ENCODE data around the gene IKZF3.

The IKZF3 gene

DNA sequence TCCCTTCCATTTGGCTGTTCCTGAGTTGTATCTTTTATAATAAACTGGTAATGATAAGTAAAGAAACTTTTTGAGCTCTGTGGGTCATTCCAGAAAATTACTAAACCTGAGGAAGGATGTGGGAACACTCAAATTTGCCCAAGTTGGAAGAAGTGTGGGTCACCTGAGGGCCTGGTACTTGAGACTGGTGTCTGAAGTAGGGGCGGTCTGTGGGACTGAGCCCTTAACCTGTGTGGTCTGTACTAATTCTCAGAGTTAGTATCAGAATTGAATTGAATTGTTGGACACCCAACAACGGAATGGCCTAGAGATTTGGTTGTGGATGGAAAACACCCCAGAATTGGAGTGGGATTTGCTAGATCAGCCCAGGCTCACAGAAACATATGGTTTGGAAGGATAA lies 43.1 kb downstream of the IKZF3 start:
- peaks cover 53% of the 10 kb centered on the region for H3K4me1 ChIP-seq (ENCODE audit: low read length)
- H3K36me3 ChIP-seq (replicated peaks; ENCODE audit: low read depth, low read length), result peaks cover 81% of the 10 kb centered on the region
- no peak overlapping the region for H3K9ac ChIP-seq (ENCODE audit: low read length)
- no peak overlapping the region for H3K4me2 ChIP-seq (ENCODE audit: low read length)
- H3K27ac ChIP-seq (ENCODE audit: low read length), result peak overlapping the region; percentile 75
- no peaks in the 10 kb centered on the region for H4K20me1 ChIP-seq (ENCODE audit: insufficient read depth, low read length)
- H3K79me2 ChIP-seq (ENCODE audit: low read length), result peaks cover 52% of the 10 kb centered on the region
- no peaks in the 10 kb centered on the region for H3K27me3 ChIP-seq (ENCODE audit: low read depth, low read length)
- H3K4me3 ChIP-seq (ENCODE audit: low read length), result no peak overlapping the region
- no peak for TF ChIP-seq EZH2phosphoT487 (IDR thresholded peaks at IDR 0.05; ENCODE audit: low read depth)
- TF ChIP-seq, protein P1, sequence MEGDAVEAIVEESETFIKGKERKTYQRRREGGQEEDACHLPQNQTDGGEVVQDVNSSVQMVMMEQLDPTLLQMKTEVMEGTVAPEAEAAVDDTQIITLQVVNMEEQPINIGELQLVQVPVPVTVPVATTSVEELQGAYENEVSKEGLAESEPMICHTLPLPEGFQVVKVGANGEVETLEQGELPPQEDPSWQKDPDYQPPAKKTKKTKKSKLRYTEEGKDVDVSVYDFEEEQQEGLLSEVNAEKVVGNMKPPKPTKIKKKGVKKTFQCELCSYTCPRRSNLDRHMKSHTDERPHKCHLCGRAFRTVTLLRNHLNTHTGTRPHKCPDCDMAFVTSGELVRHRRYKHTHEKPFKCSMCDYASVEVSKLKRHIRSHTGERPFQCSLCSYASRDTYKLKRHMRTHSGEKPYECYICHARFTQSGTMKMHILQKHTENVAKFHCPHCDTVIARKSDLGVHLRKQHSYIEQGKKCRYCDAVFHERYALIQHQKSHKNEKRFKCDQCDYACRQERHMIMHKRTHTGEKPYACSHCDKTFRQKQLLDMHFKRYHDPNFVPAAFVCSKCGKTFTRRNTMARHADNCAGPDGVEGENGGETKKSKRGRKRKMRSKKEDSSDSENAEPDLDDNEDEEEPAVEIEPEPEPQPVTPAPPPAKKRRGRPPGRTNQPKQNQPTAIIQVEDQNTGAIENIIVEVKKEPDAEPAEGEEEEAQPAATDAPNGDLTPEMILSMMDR (IDR thresholded peaks at IDR 0.05; ENCODE audit: low read depth, low read length), result no peak
- no peak overlapping the region for H2AFZ ChIP-seq (ENCODE audit: low read depth, low read length)
- H3K9me3 ChIP-seq (ENCODE audit: insufficient read depth, low read length), result peaks cover 31% of the 10 kb centered on the region

DNA sequence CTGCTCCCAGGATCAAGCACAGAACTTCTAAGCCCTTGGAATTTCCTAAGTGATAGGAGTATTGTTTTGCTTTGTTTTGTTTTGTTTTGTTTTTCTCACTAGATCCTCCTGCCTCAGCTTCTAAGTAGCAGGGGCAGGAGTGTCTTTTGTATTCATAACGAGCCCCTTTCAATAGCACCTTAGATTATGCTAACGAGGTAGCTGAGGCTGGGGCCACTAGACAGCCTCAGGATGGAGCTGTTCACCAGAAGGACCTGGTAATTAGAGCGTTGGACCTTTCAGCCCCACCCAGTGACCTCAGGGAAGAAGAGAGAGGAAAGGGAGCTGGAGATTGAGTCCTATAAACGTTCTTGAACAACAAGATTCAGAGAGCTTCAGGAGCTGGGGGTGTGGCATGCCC lies 43.6 kb downstream of the IKZF3 start:
- no peak overlapping the region for H3K9ac ChIP-seq (ENCODE audit: low read length)
- H3K36me3 ChIP-seq (replicated peaks; ENCODE audit: low read depth, low read length), result peaks cover 78% of the 10 kb centered on the region
- TF ChIP-seq, protein P1 (IDR thresholded peaks at IDR 0.05; ENCODE audit: low read depth, low read length), result 0 out of 2 replicates have a peak, but pooled peaks have one; percentile 14
- no peak for TF ChIP-seq EZH2phosphoT487 (IDR thresholded peaks at IDR 0.05; ENCODE audit: low read depth)
- H3K27ac ChIP-seq (ENCODE audit: low read length), result peak overlapping the region; percentile 75
- no peak overlapping the region for H2AFZ ChIP-seq (ENCODE audit: low read depth, low read length)
- no peaks in the 10 kb centered on the region for H4K20me1 ChIP-seq (ENCODE audit: insufficient read depth, low read length)
- H3K79me2 ChIP-seq (ENCODE audit: low read length), result peaks cover 52% of the 10 kb centered on the region
- H3K4me2 ChIP-seq (ENCODE audit: low read length), result no peak overlapping the region
- H3K9me3 ChIP-seq (ENCODE audit: insufficient read depth, low read length), result peaks cover 26% of the 10 kb centered on the region
- H3K4me3 ChIP-seq (ENCODE audit: low read length), result no peak overlapping the region
- H3K27me3 ChIP-seq (ENCODE audit: low read depth, low read length), result no peaks in the 10 kb centered on the region
- H3K4me1 ChIP-seq (ENCODE audit: low read length), result peaks cover 53% of the 10 kb centered on the region

DNA sequence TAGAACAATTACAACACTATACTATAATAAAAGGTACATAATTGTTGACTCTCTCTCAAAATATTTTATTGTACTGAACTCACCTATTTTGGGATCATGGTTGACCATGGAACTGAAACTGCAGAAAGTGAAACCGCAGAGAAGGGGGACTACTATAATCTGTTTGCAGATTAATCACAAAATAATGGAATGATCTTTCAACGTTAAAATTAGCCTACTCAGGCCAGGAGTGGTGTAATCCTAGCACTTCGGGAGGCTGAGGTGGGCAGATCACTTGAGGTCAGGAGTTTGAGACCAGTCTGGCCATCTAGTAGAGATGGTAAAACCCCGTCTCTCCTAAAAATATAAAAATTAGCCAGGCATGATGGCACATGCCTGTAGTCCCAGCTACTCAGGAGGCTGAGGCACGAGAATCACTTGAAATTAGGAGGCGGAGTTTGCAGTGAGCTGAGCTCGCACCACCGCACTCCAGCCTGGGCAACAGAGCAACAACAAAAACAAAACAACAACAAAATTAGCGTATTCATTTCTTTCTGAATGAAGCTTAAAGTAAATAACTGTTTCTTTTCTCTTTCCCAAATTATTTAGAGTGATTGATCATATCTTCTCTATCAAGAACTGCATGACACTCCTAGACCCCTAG lies 45.6 kb downstream of the IKZF3 start:
- Histone ChIP-seq H3K4me2 (ENCODE audit: low read length) (peak overlapping the region; percentile 63), H3K9me3 (ENCODE audit: insufficient read depth, low read length) (peaks cover 8% of the 10 kb centered on the region; the same call in 1 of the 2 replicates), H3K4me3 (ENCODE audit: low read length) (peak overlapping the region; percentile 5; the same call in 1 of the 2 replicates), H3K36me3 (replicated peaks; ENCODE audit: low read depth, low read length) (peaks cover 81% of the 10 kb centered on the region), H3K4me1 (ENCODE audit: low read length) (peaks cover 53% of the 10 kb centered on the region), H2AFZ (ENCODE audit: low read depth, low read length) (no peak overlapping the region), H3K27me3 (ENCODE audit: low read depth, low read length) (no peaks in the 10 kb centered on the region), H4K20me1 (ENCODE audit: insufficient read depth, low read length) (0 out of 2 replicates have a peak, but pooled peaks cover 7% of the 10 kb centered on the region), H3K79me2 (ENCODE audit: low read length) (peaks cover 62% of the 10 kb centered on the region), H3K9ac (ENCODE audit: low read length) (peak overlapping the region; percentile 16; the same call in 1 of the 2 replicates), H3K27ac (ENCODE audit: low read length) (peak overlapping the region; percentile 75)
- TF ChIP-seq, protein P1 (IDR thresholded peaks at IDR 0.05; ENCODE audit: low read depth, low read length), result no peak
- no peak for TF ChIP-seq EZH2phosphoT487 (IDR thresholded peaks at IDR 0.05; ENCODE audit: low read depth)

DNA sequence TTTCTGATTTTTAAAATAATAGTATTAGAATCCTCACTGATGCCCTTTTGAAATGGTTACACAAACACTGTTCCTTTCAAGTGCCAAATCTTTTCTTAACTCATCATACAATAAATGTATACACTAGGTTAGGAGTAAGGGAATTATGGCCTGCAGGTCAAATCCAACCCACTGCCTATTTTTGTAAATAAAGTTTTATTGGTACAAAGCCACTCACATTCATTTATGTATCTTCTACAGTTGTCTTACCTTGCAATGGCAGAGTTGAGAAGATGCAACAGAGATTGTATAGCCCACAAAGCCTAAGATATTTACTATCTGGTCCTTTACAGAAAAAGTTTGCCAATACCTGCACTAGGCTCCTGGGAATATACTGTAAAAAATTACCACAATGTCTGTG lies 47.8 kb downstream of the IKZF3 start:
- no peaks in the 10 kb centered on the region for H3K27me3 ChIP-seq (ENCODE audit: low read depth, low read length)
- no peak overlapping the region for H3K27ac ChIP-seq (ENCODE audit: low read length)
- 0 out of 2 replicates have a peak, but pooled peaks cover 7% of the 10 kb centered on the region for H4K20me1 ChIP-seq (ENCODE audit: insufficient read depth, low read length)
- H3K4me1 ChIP-seq (ENCODE audit: low read length), result peaks cover 34% of the 10 kb centered on the region
- no peaks in the 10 kb centered on the region for H3K9me3 ChIP-seq (ENCODE audit: insufficient read depth, low read length)
- no peak overlapping the region for H3K4me3 ChIP-seq (ENCODE audit: low read length)
- peaks cover 67% of the 10 kb centered on the region for H3K79me2 ChIP-seq (ENCODE audit: low read length)
- H2AFZ ChIP-seq (ENCODE audit: low read depth, low read length), result no peak overlapping the region
- TF ChIP-seq, protein P1 (IDR thresholded peaks at IDR 0.05; ENCODE audit: low read depth, low read length), result no peak
- TF ChIP-seq EZH2phosphoT487 (IDR thresholded peaks at IDR 0.05; ENCODE audit: low read depth), result no peak
- peaks cover 76% of the 10 kb centered on the region for H3K36me3 ChIP-seq (replicated peaks; ENCODE audit: low read depth, low read length)
- H3K4me2 ChIP-seq (ENCODE audit: low read length), result no peak overlapping the region
- H3K9ac ChIP-seq (ENCODE audit: low read length), result no peak overlapping the region
